SK-N-SH (cell line): ENCODE measurements around the gene FKBP5. TPM values are rescaled to one million over a fixed set of nuclear protein-coding genes. Genes with fewer than 3 reads are reported as not detected.
"Not testable (repeated sequence)": the region's sequence is repeated elsewhere in the genome, so short reads cannot be mapped to it uniquely, and the experiment has no call there.

ENCODE experiments used
- CTCF ChIA-PET: fragments of 300-600, 350-600 bp; formaldehyde crosslinking; extraction: SDS; loops from one replicate; lab custom pipeline; 2021; lab: Yijun Ruan, JAX
- POLR2A ChIA-PET: fragments of 350-600 bp; sonication (Branson Sonifier 250); formaldehyde crosslinking; extraction: SDS; loops from one replicate; lab custom pipeline; 2020; ENCODE audit warnings: antibody characterized with exemption, inconsistent platforms; lab: Yijun Ruan, JAX
- DNase-seq: peaks from one replicate; pipeline ENCODE4 v3.0.0; 2012
- H2AFZ ChIP-seq: fragments of 200-600 bp; sonication (generic); 2 replicates; pipeline ENCODE4 v1.8.1; 2016; ENCODE audit warnings: antibody characterized with exemption, mild to moderate bottlenecking, low read depth
- H3F3A ChIP-seq: fragments of 200-600 bp; sonication (generic); replicated peaks from 2 replicates; pipeline ENCODE3; 2016; ENCODE audit warnings: antibody characterized with exemption, mild to moderate bottlenecking; ENCODE audit not compliant: insufficient read depth
- H3K27ac ChIP-seq, 2 experiments: fragments of 200-500 bp in 1 of 2; fragments of 200-600 bp in 1 of 2; sonication (Bioruptor generic) in 1 of 2; sonication (generic), shearing (Covaris generic) in 1 of 2; 2 replicates each; pipeline versions ENCODE4 v1.5.1 to v1.6.1; 2014 to 2016; ENCODE audit warnings: low read depth in 2 of 2, inconsistent platforms in 1 of 2, low read length in 1 of 2, mild to moderate bottlenecking in 1 of 2, mixed read lengths in 1 of 2
- H3K27me3 ChIP-seq: fragments of 200-600 bp; sonication (generic), shearing (Covaris generic); 2 replicates; pipeline ENCODE4 v1.6.1; 2016; ENCODE audit warnings: mixed run types; ENCODE audit not compliant: insufficient read depth
- H3K36me3 ChIP-seq, 2 experiments: fragments of 200-500 bp in 1 of 2; fragments of 200-600 bp in 1 of 2; sonication (Bioruptor generic) in 1 of 2; sonication (generic) in 1 of 2; replicated peaks in 1 of 2; 2 replicates each; pipeline versions ENCODE3 to v1.5.1; 2014 to 2016; ENCODE audit warnings: low read length in 1 of 2, mild to moderate bottlenecking in 1 of 2; ENCODE audit not compliant: insufficient read depth in 2 of 2, control insufficient read depth in 1 of 2
- H3K4me1 ChIP-seq, 2 experiments: fragments of 200-500 bp in 1 of 2; fragments of 200-600 bp in 1 of 2; sonication (Bioruptor generic) in 1 of 2; sonication (generic), shearing (Covaris generic) in 1 of 2; 2 replicates each; pipeline versions ENCODE4 v1.5.1 to v1.6.1; 2014 to 2016; ENCODE audit warnings: low read depth in 1 of 2, low read length in 1 of 2, mixed run types in 1 of 2; ENCODE audit not compliant: insufficient read depth in 2 of 2, control insufficient read depth in 1 of 2
- H3K4me2 ChIP-seq: fragments of 200-600 bp; sonication (generic), shearing (Covaris generic); 2 replicates; pipeline ENCODE4 v1.6.1; 2017; ENCODE audit warnings: mixed run types
- H3K4me3 ChIP-seq, 2 experiments: fragments of 200-500 bp in 1 of 2; fragments of 200-600 bp in 1 of 2; sonication (Bioruptor generic) in 1 of 2; sonication (generic), shearing (Covaris generic) in 1 of 2; 2 replicates each; pipeline versions ENCODE4 v1.5.1 to v1.8.1; 2014 to 2016; ENCODE audit warnings: low read depth in 2 of 2, inconsistent platforms in 1 of 2, low read length in 1 of 2, mild to moderate bottlenecking in 1 of 2, mixed read lengths in 1 of 2, moderate library complexity in 1 of 2
- H3K79me2 ChIP-seq: fragments of 200-600 bp; sonication (generic); 2 replicates; pipeline ENCODE4 v1.8.1; 2017; ENCODE audit warnings: mild to moderate bottlenecking; ENCODE audit not compliant: insufficient read depth
- H3K9ac ChIP-seq: fragments of 200-600 bp; sonication (generic); 2 replicates; pipeline ENCODE4 v1.6.1; 2017; ENCODE audit warnings: mixed run types
- H3K9me2 ChIP-seq: fragments of 200-600 bp; sonication (generic); 2 replicates; pipeline ENCODE4 v1.6.1; 2017; ENCODE audit warnings: mixed run types
- H3K9me3 ChIP-seq: fragments of 200-600 bp; sonication (generic); 2 replicates; pipeline ENCODE4 v1.6.1; 2017; ENCODE audit warnings: mixed run types, mild to moderate bottlenecking, moderate library complexity
- H4K20me1 ChIP-seq: fragments of 200-600 bp; sonication (generic); 2 replicates; pipeline ENCODE4 v1.6.1; 2017; ENCODE audit warnings: mild to moderate bottlenecking, mixed run types; ENCODE audit not compliant: insufficient read depth
- CHD2 ChIP-seq: fragments of 150-350 bp; IDR thresholded peaks from 2 replicates; pipeline ENCODE4 v1.6.1; 2018; ENCODE audit warnings: low read length; ENCODE audit not compliant: partially characterized antibody
- EP300 ChIP-seq, 2 experiments: IDR thresholded peaks; 2 replicates each; pipeline versions ENCODE4 v1.4.0 to v1.6.1; 2012; ENCODE audit warnings: borderline replicate concordance in 1 of 2, low read depth in 1 of 2, low read length in 1 of 2
- MEF2A ChIP-seq: IDR thresholded peaks from 2 replicates; pipeline ENCODE4 v1.4.0; 2012; ENCODE audit warnings: low read depth, borderline replicate concordance
- MXI1 ChIP-seq: IDR thresholded peaks from 2 replicates; pipeline ENCODE4 v1.6.1; 2012; ENCODE audit warnings: mild to moderate bottlenecking, low read depth, low read length, improper control_type of control experiment
- NFIC ChIP-seq: IDR thresholded peaks from 2 replicates; pipeline ENCODE4 v1.4.0; 2012; ENCODE audit warnings: borderline replicate concordance
- NRF1 ChIP-seq: IDR thresholded peaks from 2 replicates; pipeline ENCODE4 v1.6.1; 2012; ENCODE audit warnings: low read depth, mild to moderate bottlenecking, low read length
- SIN3A ChIP-seq: IDR thresholded peaks from 2 replicates; pipeline ENCODE4 v1.6.1; 2012; ENCODE audit warnings: low read depth, mild to moderate bottlenecking, low read length, moderate library complexity, borderline replicate concordance
- SMC3 ChIP-seq: IDR thresholded peaks from 2 replicates; pipeline ENCODE4 v1.6.1; 2012; ENCODE audit warnings: low read depth, low read length, improper control_type of control experiment
- TAF1 ChIP-seq: IDR thresholded peaks from 2 replicates; pipeline ENCODE4 v1.6.1; 2012; ENCODE audit warnings: low read depth, mild to moderate bottlenecking, low read length, moderate library complexity, borderline replicate concordance
- WGBS: methylation state at CpG from one replicate; pipeline ENCODE4 v1.1.6; 2017; ENCODE audit warnings: low lambda C conversion rate; 5-methylcytosine and 5-hydroxymethylcytosine counted together
- polyA plus RNA-seq, 3 experiments: library from polyadenylated mRNA; depleted of rRNA; stranded (reverse); fragments of >200 nt; gene quantifications; 2 replicates each; pipeline ENCODE4 v1.2.3, GENCODE V29; 2012

The FKBP5 gene
- polyA plus RNA-seq, 1 of the 3 experiments (the other 2 are of a cell fraction): 5.1 TPM

DNA sequence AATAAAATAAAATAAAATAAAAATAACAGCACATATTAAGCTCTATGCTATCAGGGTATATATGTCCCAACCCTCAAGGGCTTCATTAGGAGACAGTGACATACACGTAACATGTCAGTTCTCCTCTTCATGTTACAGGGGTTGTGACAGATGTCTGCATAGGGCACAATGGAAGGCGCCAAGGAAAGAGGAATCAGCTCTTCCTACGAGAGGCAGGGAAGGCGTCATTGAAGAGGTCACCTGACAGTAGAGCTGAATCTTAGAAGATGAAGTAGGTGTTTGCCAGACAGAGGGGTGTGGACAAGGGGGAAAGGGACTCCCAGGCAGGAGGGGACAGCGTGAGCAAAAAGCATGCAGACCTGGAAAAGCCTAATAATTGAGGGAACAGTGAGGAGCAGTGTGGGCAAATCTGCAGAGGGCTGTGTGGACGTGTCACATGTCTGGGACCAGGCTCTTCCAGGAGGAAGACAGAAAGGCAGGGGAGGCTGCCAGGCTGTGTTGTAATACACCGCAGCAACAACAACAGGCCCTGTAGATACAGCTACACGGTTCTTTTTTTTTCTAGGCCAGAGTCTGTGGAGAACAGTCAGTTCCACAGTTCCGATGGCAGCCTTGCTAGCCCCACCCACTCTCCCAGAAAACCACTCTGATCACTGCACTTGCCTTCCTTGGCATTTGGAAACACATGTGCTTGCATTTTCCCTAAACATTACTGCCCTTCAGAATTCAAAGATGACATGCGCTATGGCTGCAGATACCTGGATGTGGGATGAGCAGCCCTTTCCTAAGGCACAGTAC lies 2.5 kb upstream of the FKBP5 start (continued):
- no peak for TF ChIP-seq CHD2

DNA sequence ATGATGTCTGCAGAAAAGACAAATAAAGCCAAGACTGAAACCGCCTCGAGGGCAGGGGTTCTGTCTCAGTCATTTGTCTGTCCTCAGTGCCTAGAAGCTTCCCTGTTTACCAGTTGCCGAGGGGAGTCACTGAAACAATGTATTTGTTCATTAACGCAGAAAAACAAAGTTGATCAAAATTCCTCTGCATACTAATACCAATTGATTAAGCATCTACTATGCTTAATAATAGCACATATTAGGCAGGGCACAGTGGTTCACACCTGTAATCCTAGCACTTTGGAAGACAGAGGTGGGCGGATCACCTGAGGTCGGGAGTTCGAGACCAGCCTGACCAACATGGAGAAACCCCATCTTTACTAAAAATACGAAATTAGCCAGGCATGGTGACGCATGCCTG lies 1.8 kb upstream of the FKBP5 start:
- H3K79me2 ChIP-seq: peaks cover 10% of the 10 kb centered on the region; the same call in 1 of the 2 replicates
- no peaks in the 10 kb centered on the region for H4K20me1 ChIP-seq
- no peaks in the 10 kb centered on the region for H3K27me3 ChIP-seq
- CTCF ChIA-PET: interaction anchor here (0.8 to 2.8 kb wide), 4 partner anchors 34 to 167 kb away, joined by 3 to 8 read pairs (median 4); no protein-coding TSS in a partner anchor
- no peaks in the 10 kb centered on the region for H3K9me2 ChIP-seq
- no peak overlapping the region for H2AFZ ChIP-seq
- POLR2A ChIA-PET: interaction anchor here (0.5 kb wide), 1 partner anchor 17 kb away, joined by 3 read pairs; no protein-coding TSS in a partner anchor
- no peak overlapping the region for H3K27ac ChIP-seq
- no peak overlapping the region for H3K9ac ChIP-seq
- TF ChIP-seq MEF2A (no peak), SMC3 (no peak), NFIC (no peak), MXI1 (no peak), EP300 (IDR thresholded peaks at IDR 0.05; ENCODE audit: borderline replicate concordance in 1 of 2, low read depth in 1 of 2, low read length in 1 of 2) (no peak), SIN3A (no peak), TAF1 (no peak), NRF1 (no peak)
- H3K36me3 ChIP-seq: no peaks in the 10 kb centered on the region
- DNase-seq: no peak
- no peak overlapping the region for H3K4me2 ChIP-seq
- peaks cover 2 to 6% of the 10 kb centered on the region in 2 experiments; a peak in 3 of 4 replicates for H3K4me1 ChIP-seq
- 93% methylated on average over 9 of the region's 9 CpGs for WGBS
- peaks cover 7% of the 10 kb centered on the region for H3F3A ChIP-seq
- H3K9me3 ChIP-seq: peaks cover 5% of the 10 kb centered on the region; the same call in 1 of the 2 replicates
- H3K4me3 ChIP-seq: no peak overlapping the region

DNA sequence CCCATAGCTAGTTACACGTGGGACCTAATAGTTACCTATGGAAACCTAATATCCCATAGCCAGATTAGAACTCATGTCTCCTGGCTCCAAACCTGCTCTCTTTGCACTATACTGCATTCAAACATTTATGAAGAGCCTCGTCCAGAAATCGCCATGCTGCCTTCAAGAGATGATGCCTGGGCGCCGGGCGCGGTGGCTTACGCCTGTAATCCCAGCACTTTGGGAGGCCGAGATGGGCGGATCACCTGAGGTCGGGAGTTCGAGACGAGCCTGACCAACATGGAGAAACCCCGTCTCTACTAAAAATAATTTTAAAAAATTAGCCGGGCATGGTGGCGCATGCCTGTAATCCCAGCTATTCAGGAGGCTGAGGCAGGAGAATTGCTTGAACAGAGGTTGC lies 1.3 kb upstream of the FKBP5 start:
- CTCF ChIA-PET: interaction anchor here (1.3 to 2.8 kb wide), 3 partner anchors 34 to 167 kb away, joined by 3 to 8 read pairs (median 6); no protein-coding TSS in a partner anchor
- H3K27me3 ChIP-seq, H3K9me2 ChIP-seq, POLR2A ChIA-PET, H4K20me1 ChIP-seq, H3K27ac ChIP-seq, H3K4me1 ChIP-seq, H3K9me3 ChIP-seq, H3K36me3 ChIP-seq, H3K4me3 ChIP-seq, H3K9ac ChIP-seq, H2AFZ ChIP-seq, H3K4me2 ChIP-seq, DNase-seq: not testable (repeated sequence)
- Histone ChIP-seq H3F3A (peaks cover 10% of the 10 kb centered on the region), H3K79me2 (peaks cover 14% of the 10 kb centered on the region; the same call in 1 of the 2 replicates)
- 98% methylated on average over 16 of the region's 16 CpGs for WGBS
